OCI-LY1 (cell line): ENCODE data around the gene EMC9.

Experiments used
- H2AFZ ChIP-seq: fragments of 200-600 bp; sonication (generic), shearing (Covaris generic); 2 replicates; pipeline ENCODE4 v1.6.0; 2014; ENCODE audit warnings: antibody characterized with exemption, mild to moderate bottlenecking, low read length
- H3F3A ChIP-seq: fragments of 200-600 bp; sonication (generic), shearing (Covaris generic); 2 replicates; pipeline ENCODE4 v1.6.0; 2014; ENCODE audit warnings: mild to moderate bottlenecking, antibody characterized with exemption, low read length, moderate library complexity; ENCODE audit not compliant: insufficient read depth
- H3K27ac ChIP-seq: fragments of 200-600 bp; sonication (generic); 2 replicates; pipeline ENCODE4 v1.5.1; 2014; ENCODE audit warnings: low read length, mixed run types, mild to moderate bottlenecking, low read depth; ENCODE audit not compliant: poor library complexity, severe bottlenecking
- H3K27me3 ChIP-seq: fragments of 200-600 bp; sonication (generic); 2 replicates; pipeline ENCODE4 v1.6.0; 2014; ENCODE audit warnings: antibody characterized with exemption, mild to moderate bottlenecking, low read length, moderate library complexity; ENCODE audit not compliant: insufficient read depth
- H3K36me3 ChIP-seq: fragments of 200-600 bp; sonication (generic); 2 replicates; pipeline ENCODE4 v1.6.1; 2014; ENCODE audit warnings: mild to moderate bottlenecking, antibody characterized with exemption, low read length, moderate library complexity, mixed read lengths; ENCODE audit not compliant: insufficient read depth
- H3K4me1 ChIP-seq: fragments of 200-600 bp; sonication (generic); 2 replicates; pipeline ENCODE4 v1.5.1; 2014; ENCODE audit warnings: mild to moderate bottlenecking, low read length, moderate library complexity; ENCODE audit not compliant: insufficient read depth, severe bottlenecking
- H3K4me2 ChIP-seq: fragments of 200-600 bp; sonication (generic), shearing (Covaris generic); 2 replicates; pipeline ENCODE4 v1.6.1; 2014; ENCODE audit warnings: low read length
- H3K4me3 ChIP-seq: fragments of 200-600 bp; sonication (generic); 2 replicates; pipeline ENCODE4 v1.5.1; 2014; ENCODE audit warnings: low read length, low read depth, mild to moderate bottlenecking, mixed read lengths; ENCODE audit not compliant: poor library complexity, severe bottlenecking
- H3K79me2 ChIP-seq: fragments of 200-600 bp; shearing (Covaris generic); 2 replicates; pipeline ENCODE4 v1.6.1; 2016; ENCODE audit warnings: mixed run types, low read length, mixed read lengths; ENCODE audit not compliant: insufficient read depth
- H3K9ac ChIP-seq: fragments of 200-600 bp; sonication (generic), shearing (Covaris generic); 2 replicates; pipeline ENCODE4 v1.6.1; 2014; ENCODE audit warnings: mild to moderate bottlenecking, low read length, mixed read lengths
- H3K9me2 ChIP-seq: fragments of 200-600 bp; sonication (generic), shearing (Covaris generic); 2 replicates; pipeline ENCODE4 v1.6.1; 2014; ENCODE audit warnings: low read depth, mild to moderate bottlenecking, low read length, mixed read lengths
- H3K9me3 ChIP-seq: fragments of 200-600 bp; shearing (Covaris generic); 2 replicates; pipeline ENCODE4 v1.6.1; 2014; ENCODE audit warnings: low read length, mixed read lengths
- H4K20me1 ChIP-seq: fragments of 200-600 bp; sonication (generic), shearing (Covaris generic); 2 replicates; pipeline ENCODE4 v1.6.0; 2016; ENCODE audit warnings: mild to moderate bottlenecking, low read length; ENCODE audit not compliant: insufficient read depth
- CTCF ChIP-seq: fragments of 200-600 bp; sonication (generic), shearing (Covaris generic); IDR thresholded peaks from 2 replicates; pipeline ENCODE4 v1.5.1; 2017; ENCODE audit warnings: mild to moderate bottlenecking, antibody characterized with exemption, low read length, moderate library complexity, mixed read lengths
- EZH2 ChIP-seq: fragments of 200-600 bp; sonication (generic), shearing (Covaris generic); IDR thresholded peaks from 2 replicates; pipeline ENCODE4 v1.8.0; 2017; ENCODE audit warnings: borderline replicate concordance, mixed run types, mild to moderate bottlenecking, antibody characterized with exemption, low read length, moderate library complexity, mixed read lengths

EMC9 gene

GRCh38 chr14:24189059-24189375, 47.6 kb upstream of the EMC9 start:
- Histone ChIP-seq H3K4me1 (peaks cover 19% of the 10 kb centered on the region), H3K27ac (peak overlapping the region; percentile 16), H3K79me2 (no peaks in the 10 kb centered on the region), H3K9me3 (no peaks in the 10 kb centered on the region), H3K27me3 (no peaks in the 10 kb centered on the region), H4K20me1 (no peaks in the 10 kb centered on the region), H3F3A (no peaks in the 10 kb centered on the region), H3K4me3 (peak overlapping the region; percentile 65), H3K36me3 (peaks cover 51% of the 10 kb centered on the region), H3K4me2 (peak overlapping the region; percentile 67), H3K9me2 (no peaks in the 10 kb centered on the region), H3K9ac (peak overlapping the region; percentile 33), H2AFZ (0 out of 2 replicates have a peak overlapping the region, but pooled peaks have one; percentile 30)
- TF ChIP-seq EZH2: no peak

- Histone ChIP-seq H3K36me3 (peaks cover 52% of the 10 kb centered on the region), H3K9ac (peak within 1 kb of the TSS; percentile 64), H3K4me2 (peak within 1 kb of the TSS; percentile 67), H4K20me1 (no peaks in the 10 kb centered on the region), H3K9me3 (no peaks in the 10 kb centered on the region), H3K4me3 (peak within 1 kb of the TSS; percentile 65), H3K9me2 (no peaks in the 10 kb centered on the region), H3F3A (no peaks in the 10 kb centered on the region), H3K79me2 (no peaks in the 10 kb centered on the region), H3K27me3 (no peaks in the 10 kb centered on the region), H3K4me1 (peaks cover 19% of the 10 kb centered on the region), H3K27ac (peak within 1 kb of the TSS; percentile 16), H2AFZ (0 out of 2 replicates have a peak within 1 kb of the TSS, but pooled peaks have one; percentile 30)
- TF ChIP-seq EZH2 (no peak), CTCF (no peak)
These were observed 47.1 kb upstream of the EMC9 start, which contains the start of gene IPO4 for GRCh38 chr14:24188251-24189058. IPO4 (minus strand) TSS chr14:24188816; CDS start chr14:24188787, 29 bp downstream.

- H3K9me2 ChIP-seq: no peaks in the 10 kb centered on the region
- H3K27ac ChIP-seq: no peak overlapping the region
- no peaks in the 10 kb centered on the region for H4K20me1 ChIP-seq
- H3K4me2 ChIP-seq: peak overlapping the region; percentile 67
- no peaks in the 10 kb centered on the region for H3K27me3 ChIP-seq
- peak overlapping the region; percentile 64 for H3K9ac ChIP-seq
- H3K79me2 ChIP-seq: no peaks in the 10 kb centered on the region
- peaks cover 56% of the 10 kb centered on the region for H3K36me3 ChIP-seq
- H3F3A ChIP-seq: no peaks in the 10 kb centered on the region
- TF ChIP-seq EZH2 (no peak), CTCF (no peak)
- H3K9me3 ChIP-seq: no peaks in the 10 kb centered on the region
- H2AFZ ChIP-seq: no peak overlapping the region
- H3K4me3 ChIP-seq: peak overlapping the region; percentile 65
- peaks cover 19% of the 10 kb centered on the region for H3K4me1 ChIP-seq
These were observed 46.1 kb upstream of the EMC9 start for GRCh38 chr14:24187539-24187915.
